Nephron (organoid): Measurements from ENCODE around the gene CD226.
"Not testable (repeated sequence)": the region's sequence is repeated elsewhere in the genome, so short reads cannot be mapped to it uniquely, and the experiment has no call there.

ENCODE experiments used
- H3K27ac Mint-ChIP-seq, 3 experiments: 2 replicates each; pipeline ENCODE4 v1.8.0; 2020; ENCODE audit warnings: mixed read lengths in 3 of 3, mild to moderate bottlenecking in 2 of 3, moderate library complexity in 1 of 3
- H3K27me3 Mint-ChIP-seq: 2 replicates; pipeline ENCODE4 v1.8.0; 2021; ENCODE audit warnings: low read depth, mild to moderate bottlenecking, moderate library complexity, mixed read lengths
- H3K36me3 Mint-ChIP-seq: 2 replicates; pipeline ENCODE4 v1.8.0; 2020; ENCODE audit warnings: low read depth, mixed read lengths
- H3K4me1 Mint-ChIP-seq: 2 replicates; pipeline ENCODE4 v1.8.0; 2020; ENCODE audit warnings: mixed read lengths
- H3K4me3 Mint-ChIP-seq, 3 experiments: 2 replicates each; pipeline ENCODE4 v1.8.0; 2020; ENCODE audit warnings: mild to moderate bottlenecking in 3 of 3, mixed read lengths in 3 of 3, moderate library complexity in 2 of 3
- H3K9me3 Mint-ChIP-seq: 2 replicates; pipeline ENCODE4 v1.8.0; 2020; ENCODE audit warnings: mixed read lengths
- TF ChIP-seq, protein P1 (sequence below), 3 experiments: fragments of 200-600 bp; sonication (generic); IDR thresholded peaks; one replicate each; pipeline ENCODE4 v1.5.0; 2021; ENCODE audit warnings: antibody characterized with exemption in 3 of 3; ENCODE audit not compliant: unreplicated experiment in 3 of 3

The CD226 gene

DNA sequence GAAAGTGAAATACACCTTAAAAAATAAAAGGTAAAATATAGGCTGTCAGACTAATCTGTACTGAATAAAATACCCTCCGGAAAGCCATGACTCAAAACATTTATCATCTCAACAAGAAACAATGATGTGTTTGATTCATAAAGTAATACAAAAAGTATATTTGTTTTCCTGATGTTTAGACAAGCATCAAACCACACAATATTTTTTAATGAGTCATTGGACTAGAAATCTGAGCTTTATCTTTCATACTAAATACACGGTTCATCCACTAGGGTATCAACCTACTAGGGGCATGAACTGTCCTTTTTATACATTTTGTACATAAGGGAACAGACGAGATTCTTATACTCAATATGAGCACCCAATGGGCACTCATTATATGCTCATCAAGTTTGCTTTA lies 31.3 kb downstream of the CD226 start:
- H3K27me3 Mint-ChIP-seq: no peaks in the 10 kb centered on the region
- no peaks in the 10 kb centered on the region for H3K36me3 Mint-ChIP-seq
- no peak overlapping the region for H3K4me3 Mint-ChIP-seq
- no peaks in the 10 kb centered on the region for H3K4me1 Mint-ChIP-seq
- no peak overlapping the region for H3K27ac Mint-ChIP-seq
- no peaks in the 10 kb centered on the region for H3K9me3 Mint-ChIP-seq
- TF ChIP-seq, protein P1, sequence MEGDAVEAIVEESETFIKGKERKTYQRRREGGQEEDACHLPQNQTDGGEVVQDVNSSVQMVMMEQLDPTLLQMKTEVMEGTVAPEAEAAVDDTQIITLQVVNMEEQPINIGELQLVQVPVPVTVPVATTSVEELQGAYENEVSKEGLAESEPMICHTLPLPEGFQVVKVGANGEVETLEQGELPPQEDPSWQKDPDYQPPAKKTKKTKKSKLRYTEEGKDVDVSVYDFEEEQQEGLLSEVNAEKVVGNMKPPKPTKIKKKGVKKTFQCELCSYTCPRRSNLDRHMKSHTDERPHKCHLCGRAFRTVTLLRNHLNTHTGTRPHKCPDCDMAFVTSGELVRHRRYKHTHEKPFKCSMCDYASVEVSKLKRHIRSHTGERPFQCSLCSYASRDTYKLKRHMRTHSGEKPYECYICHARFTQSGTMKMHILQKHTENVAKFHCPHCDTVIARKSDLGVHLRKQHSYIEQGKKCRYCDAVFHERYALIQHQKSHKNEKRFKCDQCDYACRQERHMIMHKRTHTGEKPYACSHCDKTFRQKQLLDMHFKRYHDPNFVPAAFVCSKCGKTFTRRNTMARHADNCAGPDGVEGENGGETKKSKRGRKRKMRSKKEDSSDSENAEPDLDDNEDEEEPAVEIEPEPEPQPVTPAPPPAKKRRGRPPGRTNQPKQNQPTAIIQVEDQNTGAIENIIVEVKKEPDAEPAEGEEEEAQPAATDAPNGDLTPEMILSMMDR (IDR thresholded peaks at IDR 0.05; ENCODE audit: unreplicated experiment in 3 of 3): no peak

- Mint-ChIP-seq H3K9me3 (no peaks in the 10 kb centered on the region), H3K4me3 (no peak overlapping the region), H3K4me1 (no peaks in the 10 kb centered on the region), H3K27me3 (no peaks in the 10 kb centered on the region), H3K27ac (no peak overlapping the region), H3K36me3 (no peaks in the 10 kb centered on the region)
- TF ChIP-seq, protein P1 (IDR thresholded peaks at IDR 0.05; ENCODE audit: unreplicated experiment in 3 of 3): no peak
Observed at GRCh38 chr18:69908838-69909237, 38.8 kb downstream of the CD226 start.

- no peak overlapping the region for H3K27ac Mint-ChIP-seq
- no peaks in the 10 kb centered on the region for H3K4me1 Mint-ChIP-seq
- no peaks in the 10 kb centered on the region for H3K36me3 Mint-ChIP-seq
- TF ChIP-seq, protein P1 (IDR thresholded peaks at IDR 0.05; ENCODE audit: unreplicated experiment in 3 of 3): no peak
- no peaks in the 10 kb centered on the region for H3K27me3 Mint-ChIP-seq
- H3K9me3 Mint-ChIP-seq: no peaks in the 10 kb centered on the region
- H3K4me3 Mint-ChIP-seq: no peak overlapping the region
Observed at GRCh38 chr18:69906765-69907164, 40.9 kb downstream of the CD226 start.

GRCh38 chr18:69900941-69901340 lies 46.7 kb downstream of the CD226 start:
- no peaks in the 10 kb centered on the region for H3K36me3 Mint-ChIP-seq
- no peaks in the 10 kb centered on the region for H3K27me3 Mint-ChIP-seq
- no peak overlapping the region for H3K27ac Mint-ChIP-seq
- no peaks in the 10 kb centered on the region for H3K4me1 Mint-ChIP-seq
- no peaks in the 10 kb centered on the region for H3K9me3 Mint-ChIP-seq
- TF ChIP-seq, protein P1 (IDR thresholded peaks at IDR 0.05; ENCODE audit: unreplicated experiment in 3 of 3): no peak
- no peak overlapping the region for H3K4me3 Mint-ChIP-seq

DNA sequence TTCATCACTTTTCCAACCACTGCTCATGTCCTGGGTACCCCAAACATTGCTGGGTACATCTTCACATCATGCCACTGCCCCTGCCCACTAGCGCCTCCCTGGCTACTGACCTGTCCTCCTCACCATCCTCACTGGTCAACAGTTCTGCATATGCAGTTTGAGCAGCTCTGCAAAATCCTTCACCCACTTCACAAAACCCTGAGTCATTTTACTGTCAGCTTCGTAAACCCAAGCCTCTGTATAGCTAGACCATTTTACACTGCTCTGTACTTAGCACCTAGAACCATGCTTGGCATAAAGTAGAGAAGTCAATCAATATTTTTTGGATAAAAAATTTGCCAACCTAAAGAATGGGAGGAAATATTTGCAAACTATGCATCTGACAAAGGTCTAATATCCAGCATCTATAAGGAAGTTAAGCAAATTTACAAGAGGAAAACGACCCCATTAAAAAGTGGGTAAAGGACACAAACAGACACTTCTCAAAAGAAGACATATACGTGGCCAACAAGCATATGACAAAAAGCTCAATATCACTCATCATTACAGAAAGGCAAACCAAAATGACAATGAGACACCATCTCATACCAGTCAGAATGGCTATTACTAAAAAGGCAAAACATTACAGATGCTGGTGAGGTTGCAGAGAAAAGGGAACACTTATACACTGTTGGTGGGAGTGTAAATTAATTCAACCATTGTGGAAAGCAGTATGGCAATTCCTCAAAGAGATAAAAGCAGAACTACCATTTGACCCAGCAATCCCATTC lies 48.3 kb downstream of the CD226 start:
- H3K27me3 Mint-ChIP-seq, H3K4me3 Mint-ChIP-seq, H3K4me1 Mint-ChIP-seq, H3K27ac Mint-ChIP-seq, H3K36me3 Mint-ChIP-seq, H3K9me3 Mint-ChIP-seq: not testable (repeated sequence)

DNA sequence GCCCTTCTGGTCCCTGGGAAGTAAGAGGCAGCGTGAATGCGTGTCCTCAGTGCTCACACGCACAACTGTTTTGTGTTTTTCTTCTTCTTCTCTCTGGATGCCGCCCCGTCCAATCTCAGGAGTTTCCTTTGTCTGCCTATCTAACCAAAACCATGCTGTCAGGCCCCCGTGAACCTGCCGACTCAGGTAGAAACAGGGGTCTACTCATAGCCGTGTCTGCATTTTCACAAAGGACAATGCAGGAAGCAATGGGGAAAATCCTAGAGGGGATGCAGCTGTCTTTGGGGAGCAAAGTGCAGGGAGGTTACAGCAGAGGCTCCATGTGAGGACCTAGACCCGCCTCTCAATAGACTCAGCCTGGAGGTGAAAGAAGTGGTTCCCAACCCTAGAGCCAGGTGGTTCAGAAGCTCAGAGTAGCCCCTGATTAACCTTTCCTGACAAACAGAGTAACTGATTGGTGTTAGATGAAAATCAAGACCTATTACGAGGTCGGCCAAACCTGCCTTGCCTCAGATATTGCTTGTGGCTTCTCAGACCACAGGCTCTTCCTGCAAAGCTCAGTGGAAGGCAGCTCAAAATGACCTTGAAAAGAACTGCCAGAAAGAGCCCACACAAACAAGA lies 49.3 kb downstream of the CD226 start:
- no peaks in the 10 kb centered on the region for H3K36me3 Mint-ChIP-seq
- H3K4me3 Mint-ChIP-seq: no peak overlapping the region
- no peaks in the 10 kb centered on the region for H3K9me3 Mint-ChIP-seq
- no peaks in the 10 kb centered on the region for H3K27me3 Mint-ChIP-seq
- H3K27ac Mint-ChIP-seq: no peak overlapping the region
- H3K4me1 Mint-ChIP-seq: no peaks in the 10 kb centered on the region
- TF ChIP-seq, protein P1 (IDR thresholded peaks at IDR 0.05; ENCODE audit: unreplicated experiment in 3 of 3): no peak
